MCF 10A (cell line): ENCODE results near the gene PCGF3. TPM values are rescaled to one million over a fixed set of nuclear protein-coding genes. Genes with fewer than 3 reads are reported as not detected.
"Not testable (repeated sequence)": the region's sequence is repeated elsewhere in the genome, so short reads cannot be mapped to it uniquely, and the experiment has no call there.

Source experiments
- BruUV-seq: library from RNA; stranded (reverse); fragments of 400-500 nt; replicated peaks from 2 replicates; lab custom pipeline; 2021; lab: Mats Ljungman, UMichigan
- CTCF ChIA-PET: fragments of 300-600 bp; sonication (Branson Sonifier 250); formaldehyde crosslinking; extraction: SDS; loops from one replicate; lab custom pipeline; 2021; ENCODE audit warnings: antibody characterized with exemption, inconsistent platforms; lab: Yijun Ruan, JAX
- POLR2A ChIA-PET: fragments of 300-600, 350-650 bp; sonication (Branson Sonifier 250); formaldehyde crosslinking; extraction: SDS; loops from one replicate; lab custom pipeline; 2020; ENCODE audit warnings: antibody characterized with exemption, inconsistent platforms; lab: Yijun Ruan, JAX
- DNase-seq: peaks from one replicate; pipeline ENCODE4 v3.0.0-alpha.2; 2018; ENCODE audit not compliant: unreplicated experiment
- H3K27ac Mint-ChIP-seq: one replicate; pipeline ENCODE4 v1.8.0; 2022; ENCODE audit warnings: mild to moderate bottlenecking, low read depth, mixed read lengths; ENCODE audit not compliant: unreplicated experiment
- H3K27me3 Mint-ChIP-seq: one replicate; pipeline ENCODE4 v1.8.0; 2022; ENCODE audit warnings: mixed read lengths; ENCODE audit not compliant: insufficient read depth, unreplicated experiment
- H3K36me3 Mint-ChIP-seq: one replicate; pipeline ENCODE4 v1.8.0; 2022; ENCODE audit warnings: mild to moderate bottlenecking, moderate library complexity, mixed read lengths; ENCODE audit not compliant: insufficient read depth, unreplicated experiment
- H3K4me1 Mint-ChIP-seq: one replicate; pipeline ENCODE4 v1.8.0; 2022; ENCODE audit warnings: mixed read lengths; ENCODE audit not compliant: insufficient read depth, unreplicated experiment
- H3K4me3 Mint-ChIP-seq: one replicate; pipeline ENCODE4 v1.8.0; 2022; ENCODE audit warnings: mild to moderate bottlenecking, moderate library complexity, mixed read lengths; ENCODE audit not compliant: unreplicated experiment
- H3K9me3 Mint-ChIP-seq: one replicate; pipeline ENCODE4 v1.8.0; 2022; ENCODE audit warnings: mixed read lengths; ENCODE audit not compliant: unreplicated experiment
- CTCF ChIP-seq: fragments of 200-600 bp; IDR thresholded peaks from one replicate; pipeline ENCODE4 v1.8.0; 2022; ENCODE audit warnings: antibody characterized with exemption, mild to moderate bottlenecking; ENCODE audit not compliant: unreplicated experiment
- intact Hi-C: fragments of 100-400 bp; cut with micrococcal nuclease; formaldehyde crosslinking; loops from 2 replicates; pipeline ENCODE4 v1.14.1; 2022
- total RNA-seq: library from RNA; stranded (reverse); gene quantifications from 2 replicates; pipeline ENCODE4 v1.2.3, GENCODE V29; 2022

PCGF3 gene
- total RNA-seq, 1 experiment from 2014 or later = 26.5 TPM

GRCh38 chr4:666822-667544 lies 38.6 kb upstream of the PCGF3 start:
- POLR2A ChIA-PET = no interaction called here
- Mint-ChIP-seq H3K4me3 (no peak overlapping the region), H3K27ac (no peak overlapping the region), H3K4me1 (no peaks in the 10 kb centered on the region), H3K36me3 (peaks cover 15% of the 10 kb centered on the region), H3K27me3 (no peaks in the 10 kb centered on the region), H3K9me3 (no peaks in the 10 kb centered on the region)
- no peak for DNase-seq
- intact Hi-C loops = no loop called here
- CTCF ChIA-PET = interaction anchor here (0.6 kb wide), 1 partner anchor 186 kb away, joined by 3 read pairs; no protein-coding TSS in a partner anchor
- no TSS peak for BruUV-seq
- no peak for TF ChIP-seq CTCF

- no peak for TF ChIP-seq CTCF
- Mint-ChIP-seq H3K27ac (no peak overlapping the region), H3K36me3 (peaks cover 21% of the 10 kb centered on the region), H3K27me3 (no peaks in the 10 kb centered on the region), H3K4me1 (no peaks in the 10 kb centered on the region), H3K9me3 (no peaks in the 10 kb centered on the region), H3K4me3 (no peak overlapping the region)
- POLR2A ChIA-PET = no interaction called here
- intact Hi-C loops = no loop called here
- DNase-seq = no peak
- CTCF ChIA-PET = interaction anchor here (0.5 to 0.6 kb wide), 2 partner anchors 186 to 213 kb away, joined by 3 read pairs; no protein-coding TSS in a partner anchor
- no TSS peak for BruUV-seq
Observed at GRCh38 chr4:667545-667925, 38.1 kb upstream of the PCGF3 start.

- BruUV-seq, H3K9me3 Mint-ChIP-seq, H3K4me3 Mint-ChIP-seq, CTCF ChIA-PET, H3K27ac Mint-ChIP-seq, DNase-seq, intact Hi-C loops, H3K4me1 Mint-ChIP-seq, H3K27me3 Mint-ChIP-seq, POLR2A ChIA-PET: not testable (repeated sequence)
- peaks cover 28% of the 10 kb centered on the region for H3K36me3 Mint-ChIP-seq
Observed at GRCh38 chr4:668219-668618, 37.4 kb upstream of the PCGF3 start.

- POLR2A ChIA-PET, H3K4me1 Mint-ChIP-seq, H3K9me3 Mint-ChIP-seq, H3K4me3 Mint-ChIP-seq, BruUV-seq, DNase-seq, H3K27me3 Mint-ChIP-seq, H3K27ac Mint-ChIP-seq: not testable (repeated sequence)
- intact Hi-C loops = loop anchor here (10.0 kb wide), 1 partner anchor 195 kb away; no protein-coding TSS in a partner anchor
- CTCF ChIA-PET = interaction anchor here (0.7 kb wide), 1 partner anchor 69 kb away, joined by 3 read pairs; no protein-coding TSS in a partner anchor
- peaks cover 36% of the 10 kb centered on the region for H3K36me3 Mint-ChIP-seq
Observed at GRCh38 chr4:669806-670559, 35.6 kb upstream of the PCGF3 start.
